H1 (cell line): ENCODE results near the gene ANKRD11. TPM values are rescaled to one million over a fixed set of nuclear protein-coding genes. Genes with fewer than 3 reads are reported as not detected.

Experiments used
- CTCF ChIA-PET: fragments of 300-600 bp; sonication (Branson Sonifier 250); formaldehyde crosslinking; loops from one replicate; lab custom pipeline; 2021; ENCODE audit not compliant: partially characterized antibody; lab: Charles Lee
- POLR2A ChIA-PET: fragments of 300-600 bp; sonication (Branson Sonifier 250); formaldehyde crosslinking; loops from one replicate; lab custom pipeline; 2021; ENCODE audit warnings: inconsistent platforms; ENCODE audit not compliant: partially characterized antibody; lab: Charles Lee
- DNase-seq, 2 experiments: peaks; one replicate each; pipeline versions ENCODE4 v3.0.0 to v3.0.0-alpha.2; 2010 to 2022; ENCODE audit warnings: low spot score in 2 of 2, low read depth in 1 of 2, mixed read lengths in 1 of 2
- FAIRE-seq: peaks from 2 replicates; lab custom pipeline; 2011; peaks lifted over from hg19 to GRCh38; lab: Jason Lieb, UNC
- H2AFZ ChIP-seq: 2 replicates; pipeline ENCODE4 v1.8.1; 2012; ENCODE audit warnings: low read length, inconsistent platforms
- H2AK5ac ChIP-seq: 2 replicates; pipeline ENCODE4 v1.6.1; 2013; ENCODE audit warnings: low read depth, low read length
- H2BK120ac ChIP-seq: replicated peaks from 2 replicates; pipeline ENCODE3; 2013; ENCODE audit warnings: low read depth, low read length, inconsistent platforms
- H2BK12ac ChIP-seq: 2 replicates; pipeline ENCODE4 v1.6.1; 2013; ENCODE audit warnings: low read depth, low read length
- H2BK15ac ChIP-seq: 2 replicates; pipeline ENCODE4 v1.6.1; 2013; ENCODE audit warnings: low read length
- H2BK20ac ChIP-seq: 2 replicates; pipeline ENCODE4 v1.6.1; 2013; ENCODE audit warnings: low read length
- H2BK5ac ChIP-seq: 2 replicates; pipeline ENCODE4 v1.6.1; 2013; ENCODE audit warnings: low read depth, low read length
- H3K14ac ChIP-seq: 2 replicates; pipeline ENCODE4 v1.6.1; 2013; ENCODE audit warnings: inconsistent platforms; ENCODE audit not compliant: insufficient read length
- H3K18ac ChIP-seq: 2 replicates; pipeline ENCODE4 v1.6.1; 2013; ENCODE audit warnings: low read length; ENCODE audit errors: extremely low read depth
- H3K23ac ChIP-seq: 2 replicates; pipeline ENCODE4 v1.6.1; 2013; ENCODE audit warnings: inconsistent platforms; ENCODE audit not compliant: insufficient read length
- H3K23me2 ChIP-seq: 2 replicates; pipeline ENCODE4 v1.6.1; 2013; ENCODE audit warnings: low read depth, low read length
- H3K27ac ChIP-seq: 2 replicates; pipeline ENCODE4 v1.6.1; 2011; ENCODE audit warnings: low read depth, low read length, inconsistent platforms
- H3K27me3 ChIP-seq, 4 experiments: replicated peaks in 1 of 4; 1 replicate in 1 of 4; 2 replicates in 3 of 4; pipeline versions ENCODE4 v1.6.1 to v1.8.1; 2011 to 2013; ENCODE audit warnings: low read length in 3 of 4, mild to moderate bottlenecking in 3 of 4, inconsistent platforms in 2 of 4, mixed read lengths in 2 of 4, moderate library complexity in 1 of 4; ENCODE audit not compliant: control insufficient read depth in 3 of 4, insufficient read depth in 3 of 4; ENCODE audit errors: extremely low read depth in 1 of 4
- H3K36me3 ChIP-seq, 4 experiments: 2 replicates each; pipeline versions ENCODE4 v1.6.1 to v1.8.1; 2011 to 2013; ENCODE audit warnings: mild to moderate bottlenecking in 4 of 4, low read length in 3 of 4, moderate library complexity in 2 of 4, control low read depth in 1 of 4, inconsistent platforms in 1 of 4; ENCODE audit not compliant: insufficient read depth in 4 of 4, control insufficient read depth in 2 of 4
- H3K4ac ChIP-seq: replicated peaks from 2 replicates; pipeline ENCODE3; 2013; ENCODE audit warnings: low read length, low read depth, mixed read lengths, inconsistent platforms; ENCODE audit not compliant: insufficient read length
- H3K4me1 ChIP-seq, 4 experiments: replicated peaks in 1 of 4; 1 replicate in 1 of 4; 2 replicates in 3 of 4; pipeline versions ENCODE4 v1.6.1 to v1.8.1; 2011 to 2013; ENCODE audit warnings: low read length in 3 of 4, inconsistent platforms in 2 of 4, mixed read lengths in 1 of 4; ENCODE audit not compliant: insufficient read depth in 4 of 4, control insufficient read depth in 3 of 4
- H3K4me2 ChIP-seq, 2 experiments: 2 replicates each; pipeline versions ENCODE4 v1.6.1 to v1.8.1; 2011 to 2013; ENCODE audit warnings: low read depth in 2 of 2, low read length in 2 of 2, control low read depth in 1 of 2, inconsistent platforms in 1 of 2, mild to moderate bottlenecking in 1 of 2; ENCODE audit not compliant: insufficient read depth in 1 of 2
- H3K4me3 ChIP-seq, 4 experiments: fragments of 200-600, 300-600 bp in 1 of 4; sonication (generic), shearing (Covaris generic), sonication (Bioruptor Twin) in 1 of 4; 2 replicates each; pipeline versions ENCODE4 v1.5.1 to v1.8.1; 2011 to 2016; ENCODE audit warnings: low read length in 4 of 4, low read depth in 3 of 4, control low read depth in 2 of 4, inconsistent platforms in 2 of 4, mild to moderate bottlenecking in 2 of 4, mixed read lengths in 1 of 4, moderate library complexity in 1 of 4; ENCODE audit not compliant: insufficient read depth in 2 of 4; ENCODE audit errors: extremely low read depth in 1 of 4
- H3K56ac ChIP-seq: replicated peaks from 2 replicates; pipeline ENCODE3; 2013; ENCODE audit warnings: low read depth, mild to moderate bottlenecking, mixed read lengths, low read length, inconsistent platforms; ENCODE audit not compliant: insufficient read length
- H3K79me1 ChIP-seq: 2 replicates; pipeline ENCODE4 v1.6.1; 2013; ENCODE audit warnings: low read depth, low read length, control low read depth
- H3K79me2 ChIP-seq, 2 experiments: 2 replicates each; pipeline versions ENCODE4 v1.6.1 to v1.8.1; 2012 to 2013; ENCODE audit warnings: low read length in 2 of 2, mild to moderate bottlenecking in 2 of 2, inconsistent platforms in 1 of 2; ENCODE audit not compliant: insufficient read depth in 2 of 2, control insufficient read depth in 1 of 2
- H3K9ac ChIP-seq, 4 experiments: replicated peaks in 1 of 4; 1 replicate in 1 of 4; 2 replicates in 3 of 4; pipeline versions ENCODE4 v1.6.1 to v1.8.1; 2011 to 2013; ENCODE audit warnings: low read depth in 3 of 4, low read length in 3 of 4, control low read depth in 2 of 4, mild to moderate bottlenecking in 2 of 4, moderate library complexity in 2 of 4, inconsistent platforms in 1 of 4; ENCODE audit errors: extremely low read depth in 1 of 4
- H3K9me3 ChIP-seq, 2 experiments: 2 replicates each; pipeline versions ENCODE4 v1.6.1 to v1.8.1; 2012 to 2013; ENCODE audit warnings: mild to moderate bottlenecking in 2 of 2, moderate library complexity in 2 of 2, control low read depth in 1 of 2, inconsistent platforms in 1 of 2, low read depth in 1 of 2, low read length in 1 of 2, mixed read lengths in 1 of 2; ENCODE audit not compliant: insufficient read depth in 2 of 2
- H4K20me1 ChIP-seq, 2 experiments: replicated peaks in 1 of 2; 2 replicates each; pipeline versions ENCODE3 to v1.8.1; 2011 to 2013; ENCODE audit warnings: inconsistent platforms in 2 of 2, low read length in 2 of 2, mild to moderate bottlenecking in 1 of 2; ENCODE audit not compliant: insufficient read depth in 2 of 2, control insufficient read depth in 1 of 2
- H4K5ac ChIP-seq: 2 replicates; pipeline ENCODE4 v1.6.1; 2013; ENCODE audit warnings: low read length, low read depth, mixed read lengths, inconsistent platforms; ENCODE audit not compliant: insufficient read length
- H4K8ac ChIP-seq: 2 replicates; pipeline ENCODE4 v1.8.0; 2013; ENCODE audit warnings: mild to moderate bottlenecking, moderate library complexity, low read length, inconsistent platforms; ENCODE audit not compliant: insufficient read depth; ENCODE audit errors: extremely low read depth
- H4K91ac ChIP-seq: replicated peaks from 2 replicates; pipeline ENCODE3; 2013; ENCODE audit warnings: low read length, mixed read lengths, inconsistent platforms; ENCODE audit not compliant: insufficient read length
- ASH2L ChIP-seq: fragments of 200-600, 300-600 bp; sonication (generic); IDR thresholded peaks from one replicate; pipeline ENCODE4 v1.7.1; 2017; ENCODE audit warnings: low read length
- CHD1 ChIP-seq: IDR thresholded peaks from 2 replicates; pipeline ENCODE4 v1.6.1; 2012; ENCODE audit warnings: low read depth, low read length, improper control_type of control experiment
- CREB1 ChIP-seq: IDR thresholded peaks from 2 replicates; pipeline ENCODE4 v1.6.1; 2012; ENCODE audit warnings: inconsistent platforms
- HDAC2 ChIP-seq, 2 experiments: fragments of 300-600 bp in 1 of 2; sonication (generic) in 1 of 2; IDR thresholded peaks; 2 replicates each; pipeline ENCODE4 v1.6.1; 2011 to 2012; ENCODE audit warnings: low read depth in 2 of 2, low read length in 2 of 2, mild to moderate bottlenecking in 2 of 2, moderate library complexity in 2 of 2, borderline replicate concordance in 1 of 2, inconsistent platforms in 1 of 2
- HDAC6 ChIP-seq: IDR thresholded peaks from one replicate; pipeline ENCODE4 v1.7.1; 2012; ENCODE audit warnings: low read depth, mild to moderate bottlenecking, inconsistent platforms, low read length, moderate library complexity
- JUN ChIP-seq: IDR thresholded peaks from 2 replicates; pipeline ENCODE4 v1.6.1; 2011; ENCODE audit warnings: low read depth, mild to moderate bottlenecking, improper control_type of control experiment, low read length
- KDM5A ChIP-seq: fragments of 200-600 bp; IDR thresholded peaks from 2 replicates; pipeline ENCODE4 v1.7.1; 2012; ENCODE audit warnings: mild to moderate bottlenecking, low read length, inconsistent platforms, mixed read lengths
- NRF1 ChIP-seq: IDR thresholded peaks from 2 replicates; pipeline ENCODE4 v1.6.1; 2011; ENCODE audit warnings: mild to moderate bottlenecking, low read depth, low read length, improper control_type of control experiment
- POLR2A ChIP-seq, 2 experiments: IDR thresholded peaks; 1 replicate in 1 of 2; 2 replicates in 1 of 2; pipeline ENCODE4 v1.6.1; 2011; ENCODE audit warnings: low read depth in 2 of 2, low read length in 2 of 2, mild to moderate bottlenecking in 2 of 2; ENCODE audit errors: control extremely low read depth in 1 of 2
- RAD21 ChIP-seq, 2 experiments: IDR thresholded peaks in 1 of 2; conservative IDR thresholded peaks in 1 of 2; 2 replicates each; pipeline ENCODE4 v1.6.1; 2011; ENCODE audit warnings: low read depth in 2 of 2, low read length in 2 of 2, improper control_type of control experiment in 1 of 2, inconsistent platforms in 1 of 2, mild to moderate bottlenecking in 1 of 2, moderate library complexity in 1 of 2
- RXRA ChIP-seq: IDR thresholded peaks from 2 replicates; pipeline ENCODE4 v1.6.1; 2011; ENCODE audit warnings: low read depth, mild to moderate bottlenecking, low read length, moderate library complexity; ENCODE audit not compliant: insufficient read depth
- SP4 ChIP-seq: IDR thresholded peaks from 2 replicates; pipeline ENCODE4 v1.6.1; 2012; ENCODE audit warnings: low read length, inconsistent platforms
- TCF12 ChIP-seq: IDR thresholded peaks from 2 replicates; pipeline ENCODE4 v1.6.1; 2011; ENCODE audit warnings: low read depth, mild to moderate bottlenecking, low read length
- ZNF274 ChIP-seq: IDR thresholded peaks from 2 replicates; pipeline ENCODE4 v1.7.0; 2012; ENCODE audit warnings: low read length, borderline replicate concordance; ENCODE audit errors: extremely low read depth
- WGBS, 2 experiments: shearing (Covaris generic) in 1 of 2; methylation state at CpG; one replicate each; pipeline versions ENCODE4 v1.1.6 to v1.1.7; 2013 to 2015; ENCODE audit warnings: low lambda C conversion rate in 2 of 2, mixed read lengths in 2 of 2, inconsistent platforms in 1 of 2, low coverage in 1 of 2, missing lambda C conversion rate in 1 of 2; ENCODE audit not compliant: insufficient replicate concordance in 2 of 2, insufficient coverage in 1 of 2, insufficient read length in 1 of 2; ENCODE audit errors: extremely low coverage in 1 of 2, missing lambda C conversion rate in 1 of 2; 5-methylcytosine and 5-hydroxymethylcytosine counted together
- polyA plus RNA-seq, 7 experiments: library from polyadenylated mRNA; depleted of rRNA in 3 of 7; stranded (reverse) in 5 of 7; unstranded in 2 of 7; fragments of >200 nt in 5 of 7; fragments of 200-250 nt in 2 of 7; gene quantifications; 1 replicate in 5 of 7; 2 replicates in 1 of 7; 4 replicates in 1 of 7; pipeline versions ENCODE4 v1.2.1 to v1.2.3, GENCODE V29; 2011 to 2013; ENCODE audit warnings: missing spikeins in 2 of 7, mixed read lengths in 2 of 7
- total RNA-seq: library from RNA; stranded (reverse); fragmentation: NEBNext Ultra II Directional; extraction: Animal tissue kit (Norgen Biotek cat#: 25700); gene quantifications from 2 replicates; pipeline ENCODE4 v1.2.1, GENCODE V29; 2021

The ANKRD11 gene
- total and polyA plus RNA-seq, 2 of the 8 experiments (the other 6 are each of a cell fraction or from before 2014, with no cell fraction given), result 46.5 to 142 TPM

GRCh38 chr16:89423681-89424260, 66.6 kb downstream of the ANKRD11 start:
- H3K23me2 ChIP-seq, result no peaks in the 10 kb centered on the region
- no peak overlapping the region for H3K9ac ChIP-seq
- H3K14ac ChIP-seq, result no peak overlapping the region
- H3K23ac ChIP-seq, result no peak overlapping the region
- peaks cover 54 to 99% of the 10 kb centered on the region in 2 experiments for H3K79me2 ChIP-seq
- DNase-seq, result no peak
- no peak overlapping the region for H2BK12ac ChIP-seq
- peaks cover 6 to 30% (median 17%) of the 10 kb centered on the region in 4 experiments; a peak in 6 of 7 replicates for H3K4me1 ChIP-seq
- no peaks in the 10 kb centered on the region for H3K9me3 ChIP-seq
- no peak overlapping the region for H2BK15ac ChIP-seq
- peak overlapping the region; percentile 6 to 32; a peak in 3 of 4 replicates for H3K4me2 ChIP-seq
- H4K8ac ChIP-seq, result no peak overlapping the region
- no peak overlapping the region for H4K5ac ChIP-seq
- POLR2A ChIA-PET, result interaction anchor here (1.1 to 3.0 kb wide), 8 partner anchors 8 to 64 kb away, joined by 3 to 10 read pairs (median 3); no protein-coding TSS in a partner anchor
- no peak overlapping the region for H4K91ac ChIP-seq
- H2AFZ ChIP-seq, result no peak overlapping the region
- H3K36me3 ChIP-seq, result no peaks in the 10 kb centered on the region
- no peaks in the 10 kb centered on the region for H3K27me3 ChIP-seq
- no peak for FAIRE-seq
- no peak overlapping the region for H3K56ac ChIP-seq
- WGBS, 2 experiments, result 87% methylated on average over 21 of the region's 21 CpGs; no CpG with 5 or more reads in 1 of the 2 experiments
- no peak overlapping the region for H2BK120ac ChIP-seq
- no peak overlapping the region for H3K4ac ChIP-seq
- H3K18ac ChIP-seq, result no peak overlapping the region
- peaks cover 49 to 51% of the 10 kb centered on the region in 2 experiments for H4K20me1 ChIP-seq
- H2BK20ac ChIP-seq, result no peak overlapping the region
- H2AK5ac ChIP-seq, result no peak overlapping the region
- H3K4me3 ChIP-seq, result no peak overlapping the region
- CTCF ChIA-PET, result interaction anchor here (1.1 to 1.6 kb wide), 3 partner anchors 14 to 133 kb away, joined by 3 to 4 read pairs (median 3); no protein-coding TSS in a partner anchor
- no peak overlapping the region for H3K27ac ChIP-seq
- H2BK5ac ChIP-seq, result 0 out of 2 replicates have a peak overlapping the region, but pooled peaks have one; percentile 10
- peaks cover 37% of the 10 kb centered on the region for H3K79me1 ChIP-seq
- no peak for TF ChIP-seq HDAC6
- TF ChIP-seq POLR2A (IDR thresholded peaks at IDR 0.05; ENCODE audit: control extremely low read depth in 1 of 2, low read depth in 2 of 2, low read length in 2 of 2), result no peak
- no peak for TF ChIP-seq RXRA
- no peak for TF ChIP-seq CREB1
- TF ChIP-seq NRF1, result no peak
- TF ChIP-seq SP4, result no peak
- TF ChIP-seq CHD1, result no peak
- no peak for TF ChIP-seq HDAC2 (IDR thresholded peaks at IDR 0.05; ENCODE audit: borderline replicate concordance in 1 of 2, low read depth in 2 of 2, low read length in 2 of 2)
- TF ChIP-seq TCF12, result no peak
- no peak for TF ChIP-seq RAD21 (IDR thresholded peaks at IDR 0.05 in 1 of 2, conservative IDR thresholded peaks at IDR 0.05 in 1 of 2; ENCODE audit: low read depth in 2 of 2, low read length in 2 of 2)
- no peak for TF ChIP-seq JUN
- no peak for TF ChIP-seq ZNF274
- TF ChIP-seq ASH2L, result no peak
- no peak for TF ChIP-seq KDM5A
